Caco-2 (cell line): ENCODE results near the gene SORCS2. TPM values are rescaled to one million over a fixed set of nuclear protein-coding genes. Genes with fewer than 3 reads are reported as not detected.

Experiments used
- BruUV-seq: library from RNA; stranded (reverse); fragments of 400-500 nt; replicated peaks from 2 replicates; lab custom pipeline; 2021; lab: Mats Ljungman, UMichigan
- CTCF ChIA-PET: fragments of 300-600 bp; sonication (Branson Sonifier 250); formaldehyde crosslinking; loops from one replicate; lab custom pipeline; 2022; ENCODE audit warnings: antibody characterized with exemption; lab: Charles Lee
- POLR2A ChIA-PET: fragments of 300-600 bp; sonication (Branson Sonifier 250); formaldehyde crosslinking; loops from one replicate; lab custom pipeline; 2022; ENCODE audit warnings: antibody characterized with exemption; lab: Charles Lee
- DNase-seq, 2 experiments: peaks; one replicate each; pipeline versions ENCODE4 v3.0.0 to v3.0.0-alpha.2; 2020 to 2022
- H3K27me3 ChIP-seq: replicated peaks from 2 replicates; pipeline ENCODE4 v1.6.0; 2011; ENCODE audit warnings: low read length; ENCODE audit not compliant: control insufficient read depth, insufficient read depth
- H3K36me3 ChIP-seq: 2 replicates; pipeline ENCODE4 v1.5.1; 2011; ENCODE audit warnings: low read length; ENCODE audit not compliant: control insufficient read depth, insufficient read depth
- H3K4me1 ChIP-seq: fragments of 250-450 bp; sonication (Bioruptor Pico); 2 replicates; pipeline ENCODE4 v1.5.1; 2020; ENCODE audit warnings: mild to moderate bottlenecking
- H3K4me3 ChIP-seq: 2 replicates; pipeline ENCODE4 v1.5.1; 2011; ENCODE audit warnings: low read depth, mild to moderate bottlenecking, control low read depth, low read length
- H3K9me3 ChIP-seq: fragments of 250-450 bp; sonication (Bioruptor Pico); 2 replicates; pipeline ENCODE4 v1.5.1; 2020; ENCODE audit warnings: mild to moderate bottlenecking, moderate library complexity
- H3K27ac Mint-ChIP-seq: one replicate; pipeline ENCODE4 v1.8.0; 2022; ENCODE audit warnings: mixed read lengths; ENCODE audit not compliant: unreplicated experiment
- H3K27me3 Mint-ChIP-seq: one replicate; pipeline ENCODE4 v1.8.0; 2022; ENCODE audit warnings: mixed read lengths; ENCODE audit not compliant: insufficient read depth, unreplicated experiment
- H3K36me3 Mint-ChIP-seq: one replicate; pipeline ENCODE4 v1.8.0; 2022; ENCODE audit warnings: mild to moderate bottlenecking, mixed read lengths; ENCODE audit not compliant: insufficient read depth, unreplicated experiment
- H3K4me1 Mint-ChIP-seq: one replicate; pipeline ENCODE4 v1.8.0; 2022; ENCODE audit warnings: low read depth, mixed read lengths; ENCODE audit not compliant: unreplicated experiment
- H3K4me3 Mint-ChIP-seq: one replicate; pipeline ENCODE4 v1.8.0; 2022; ENCODE audit warnings: mild to moderate bottlenecking, moderate library complexity, mixed read lengths; ENCODE audit not compliant: unreplicated experiment
- H3K9me3 Mint-ChIP-seq: one replicate; pipeline ENCODE4 v1.8.0; 2022; ENCODE audit warnings: mixed read lengths; ENCODE audit not compliant: unreplicated experiment
- CTCF ChIP-seq, 2 experiments: fragments of 200-600 bp in 1 of 2; IDR thresholded peaks; 1 replicate in 1 of 2; 2 replicates in 1 of 2; pipeline versions ENCODE4 v1.5.1 to v1.8.0; 2011 to 2022; ENCODE audit warnings: antibody characterized with exemption in 1 of 2, control low read depth in 1 of 2, inconsistent platforms in 1 of 2, low read depth in 1 of 2, low read length in 1 of 2, mild to moderate bottlenecking in 1 of 2, moderate library complexity in 1 of 2; ENCODE audit not compliant: insufficient read depth in 1 of 2, severe bottlenecking in 1 of 2, unreplicated experiment in 1 of 2
- intact Hi-C: fragments of 100-400 bp; cut with micrococcal nuclease; formaldehyde crosslinking; loops from one replicate; pipeline ENCODE4 v1.10.0; 2022; ENCODE audit not compliant: unreplicated experiment
- total RNA-seq: library from RNA; stranded (reverse); gene quantifications from 2 replicates; pipeline ENCODE4 v1.2.3, GENCODE V29; 2022

The SORCS2 gene
- total RNA-seq, 1 experiment from 2014 or later, result 1.6 TPM

- no peaks in the 10 kb centered on the region for H3K27me3 Mint-ChIP-seq
- no TSS peak for BruUV-seq
These were observed 323.1 kb downstream of the SORCS2 start for GRCh38 chr4:7515390-7515902.

GRCh38 chr4:7516096-7516772 lies 323.9 kb downstream of the SORCS2 start:
- intact Hi-C loops, result no loop called here
- Histone ChIP-seq H3K4me1 (peaks cover 14% of the 10 kb centered on the region), H3K36me3 (no peaks in the 10 kb centered on the region), H3K27me3 (no peaks in the 10 kb centered on the region; the same call in 1 of the 2 replicates), H3K9me3 (no peaks in the 10 kb centered on the region), H3K4me3 (no peak overlapping the region)
- Mint-ChIP-seq H3K27me3 (no peaks in the 10 kb centered on the region), H3K4me1 (peaks cover 7% of the 10 kb centered on the region), H3K27ac (no peak overlapping the region), H3K36me3 (no peaks in the 10 kb centered on the region), H3K9me3 (no peaks in the 10 kb centered on the region), H3K4me3 (no peak overlapping the region)
- TF ChIP-seq CTCF (IDR thresholded peaks at IDR 0.05; ENCODE audit: insufficient read depth in 1 of 2, low read depth in 1 of 2, low read length in 1 of 2, severe bottlenecking in 1 of 2, unreplicated experiment in 1 of 2), result no peak
- ChIA-PET CTCF (no interaction called here), POLR2A (no interaction called here)
- BruUV-seq, result no TSS peak
- DNase-seq, result no peak

More at GRCh38 chr4:7515390-7515902, 323.1 kb downstream of the SORCS2 start:
- Histone ChIP-seq H3K9me3 (no peaks in the 10 kb centered on the region), H3K4me1 (peaks cover 14% of the 10 kb centered on the region), H3K4me3 (no peak overlapping the region), H3K36me3 (no peaks in the 10 kb centered on the region), H3K27me3 (no peaks in the 10 kb centered on the region; the same call in 1 of the 2 replicates)
- Mint-ChIP-seq H3K4me1 (peaks cover 7% of the 10 kb centered on the region), H3K27ac (no peak overlapping the region), H3K9me3 (no peaks in the 10 kb centered on the region), H3K4me3 (no peak overlapping the region), H3K36me3 (no peaks in the 10 kb centered on the region)
- peak; percentile 47 to 48 for DNase-seq
- ChIA-PET POLR2A (no interaction called here), CTCF (no interaction called here)
- no peak for TF ChIP-seq CTCF (IDR thresholded peaks at IDR 0.05; ENCODE audit: insufficient read depth in 1 of 2, low read depth in 1 of 2, low read length in 1 of 2, severe bottlenecking in 1 of 2, unreplicated experiment in 1 of 2)
- intact Hi-C loops, result no loop called here

DNA sequence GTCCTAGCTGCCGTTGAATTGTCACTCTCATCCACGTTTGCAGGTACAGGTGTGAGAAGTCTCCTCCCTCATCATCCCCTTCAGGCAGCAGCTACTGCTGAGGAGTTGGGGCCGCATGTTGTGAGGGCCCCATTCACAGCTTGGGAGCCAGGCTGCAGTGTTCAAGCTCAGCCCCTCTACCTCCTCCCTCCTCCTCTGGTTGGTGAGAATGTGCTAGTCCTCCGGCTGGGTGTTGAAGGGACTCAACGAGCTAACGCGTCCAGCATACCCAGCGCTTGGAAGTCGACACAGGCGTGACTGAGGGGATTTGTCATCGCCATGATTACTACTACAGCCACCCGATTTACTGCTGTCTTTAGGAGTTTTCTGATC lies 324.4 kb downstream of the SORCS2 start:
- ChIA-PET CTCF (no interaction called here), POLR2A (no interaction called here)
- no peak for TF ChIP-seq CTCF (IDR thresholded peaks at IDR 0.05; ENCODE audit: insufficient read depth in 1 of 2, low read depth in 1 of 2, low read length in 1 of 2, severe bottlenecking in 1 of 2, unreplicated experiment in 1 of 2)
- no TSS peak for BruUV-seq
- H3K4me1 Mint-ChIP-seq, result peaks cover 7% of the 10 kb centered on the region
- H3K4me3 Mint-ChIP-seq, result no peak overlapping the region
- DNase-seq, result no peak
- H3K4me3 ChIP-seq, result no peak overlapping the region
- H3K27me3 Mint-ChIP-seq, result no peaks in the 10 kb centered on the region
- no peaks in the 10 kb centered on the region for H3K9me3 Mint-ChIP-seq
- no peak overlapping the region for H3K27ac Mint-ChIP-seq
- no peaks in the 10 kb centered on the region for H3K36me3 ChIP-seq
- intact Hi-C loops, result no loop called here
- H3K9me3 ChIP-seq, result no peaks in the 10 kb centered on the region
- H3K4me1 ChIP-seq, result peaks cover 14% of the 10 kb centered on the region
- no peaks in the 10 kb centered on the region; the same call in 1 of the 2 replicates for H3K27me3 ChIP-seq
- H3K36me3 Mint-ChIP-seq, result no peaks in the 10 kb centered on the region
